Measurements from ENCODE around the gene PIK3AP1.

DNA sequence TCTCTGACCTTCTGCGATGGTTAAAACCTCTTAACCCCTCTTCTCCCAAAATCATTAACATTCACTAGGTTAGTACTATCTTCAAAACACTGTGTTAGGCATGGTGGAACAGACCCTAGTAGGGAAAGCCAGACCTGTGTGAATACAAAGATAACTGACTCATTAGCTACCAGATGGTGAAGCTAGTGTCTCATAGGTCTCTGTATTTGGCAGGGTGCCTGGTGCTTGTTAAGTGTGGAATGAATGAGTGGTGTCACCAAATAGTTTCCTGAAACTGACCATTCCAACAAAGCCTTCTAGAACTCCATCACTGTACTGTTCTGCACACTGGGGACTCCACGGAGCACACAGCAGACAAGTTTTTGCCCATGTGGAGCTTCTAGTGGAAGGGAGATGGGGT is 105.8 kb downstream of the PIK3AP1 start:
- TF ChIP-seq, protein P1, sequence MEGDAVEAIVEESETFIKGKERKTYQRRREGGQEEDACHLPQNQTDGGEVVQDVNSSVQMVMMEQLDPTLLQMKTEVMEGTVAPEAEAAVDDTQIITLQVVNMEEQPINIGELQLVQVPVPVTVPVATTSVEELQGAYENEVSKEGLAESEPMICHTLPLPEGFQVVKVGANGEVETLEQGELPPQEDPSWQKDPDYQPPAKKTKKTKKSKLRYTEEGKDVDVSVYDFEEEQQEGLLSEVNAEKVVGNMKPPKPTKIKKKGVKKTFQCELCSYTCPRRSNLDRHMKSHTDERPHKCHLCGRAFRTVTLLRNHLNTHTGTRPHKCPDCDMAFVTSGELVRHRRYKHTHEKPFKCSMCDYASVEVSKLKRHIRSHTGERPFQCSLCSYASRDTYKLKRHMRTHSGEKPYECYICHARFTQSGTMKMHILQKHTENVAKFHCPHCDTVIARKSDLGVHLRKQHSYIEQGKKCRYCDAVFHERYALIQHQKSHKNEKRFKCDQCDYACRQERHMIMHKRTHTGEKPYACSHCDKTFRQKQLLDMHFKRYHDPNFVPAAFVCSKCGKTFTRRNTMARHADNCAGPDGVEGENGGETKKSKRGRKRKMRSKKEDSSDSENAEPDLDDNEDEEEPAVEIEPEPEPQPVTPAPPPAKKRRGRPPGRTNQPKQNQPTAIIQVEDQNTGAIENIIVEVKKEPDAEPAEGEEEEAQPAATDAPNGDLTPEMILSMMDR (conservative IDR thresholded peaks at IDR 0.05), result no peak
- TF ChIP-seq EZH2 (IDR thresholded peaks at IDR 0.05; ENCODE audit: low read depth), result no peak
